HFFc6 (cell line): ENCODE measurements around the gene TUFT1. TPM values are rescaled to one million over a fixed set of nuclear protein-coding genes. Genes with fewer than 3 reads are reported as not detected.

ENCODE experiments used
- DNase-seq: peaks from one replicate; pipeline ENCODE4 v3.0.0-alpha.2; 2018
- H3K27ac Mint-ChIP-seq: 2 replicates; pipeline ENCODE4 v1.8.0; 2020; ENCODE audit warnings: mild to moderate bottlenecking, mixed read lengths
- H3K27me3 Mint-ChIP-seq: 2 replicates; pipeline ENCODE4 v1.8.0; 2021; ENCODE audit warnings: mild to moderate bottlenecking, moderate library complexity, mixed read lengths; ENCODE audit not compliant: insufficient read depth
- H3K36me3 Mint-ChIP-seq: 2 replicates; pipeline ENCODE4 v1.8.0; 2021; ENCODE audit warnings: low read depth, mixed read lengths
- H3K4me1 Mint-ChIP-seq: 2 replicates; pipeline ENCODE4 v1.8.0; 2020; ENCODE audit warnings: low read depth, mixed read lengths
- H3K4me3 Mint-ChIP-seq: 2 replicates; pipeline ENCODE4 v1.8.0; 2020; ENCODE audit warnings: mild to moderate bottlenecking, moderate library complexity, mixed read lengths
- H3K9me3 Mint-ChIP-seq: 2 replicates; pipeline ENCODE4 v1.8.0; 2020; ENCODE audit warnings: mild to moderate bottlenecking, mixed read lengths
- CTCF ChIP-seq: fragments of 200-600 bp; sonication (generic); IDR thresholded peaks from 2 replicates; pipeline ENCODE4 v1.5.0; 2021; ENCODE audit warnings: antibody characterized with exemption, mild to moderate bottlenecking
- total RNA-seq, 6 experiments: library from RNA; stranded (reverse); fragmentation: NEBNext Ultra II Directional; extraction: Animal tissue kit (Norgen Biotek cat#: 25700); gene quantifications; 2 replicates in 1 of 6; 3 replicates in 5 of 6; pipeline ENCODE4 v1.2.3, GENCODE V29; 2021

Gene TUFT1
- total RNA-seq, 6 experiments from 2014 or later, result 6.5 to 20.2 (median 7.3) TPM

- no peak overlapping the region for H3K27ac Mint-ChIP-seq
- peaks cover 15% of the 10 kb centered on the region for H3K27me3 Mint-ChIP-seq
- H3K36me3 Mint-ChIP-seq, result no peaks in the 10 kb centered on the region
- no peaks in the 10 kb centered on the region for H3K9me3 Mint-ChIP-seq
- H3K4me1 Mint-ChIP-seq, result peaks cover 19% of the 10 kb centered on the region
- H3K4me3 Mint-ChIP-seq, result no peak overlapping the region
- TF ChIP-seq CTCF, result no peak
- DNase-seq, result no peak
These were observed 16.8 kb upstream of the TUFT1 start for GRCh38 chr1:151523326-151523725.

GRCh38 chr1:151524736-151525135 lies 15.4 kb upstream of the TUFT1 start:
- no peak overlapping the region for H3K27ac Mint-ChIP-seq
- peaks cover 15% of the 10 kb centered on the region for H3K4me1 Mint-ChIP-seq
- H3K36me3 Mint-ChIP-seq, result no peaks in the 10 kb centered on the region
- no peak overlapping the region for H3K4me3 Mint-ChIP-seq
- peaks cover 24% of the 10 kb centered on the region for H3K27me3 Mint-ChIP-seq
- no peak for DNase-seq
- no peak for TF ChIP-seq CTCF
- no peaks in the 10 kb centered on the region for H3K9me3 Mint-ChIP-seq

GRCh38 chr1:151526735-151527525 lies 13.2 kb upstream of the TUFT1 start:
- H3K36me3 Mint-ChIP-seq, result no peaks in the 10 kb centered on the region
- no peak for TF ChIP-seq CTCF
- DNase-seq, result no peak
- peaks cover 26% of the 10 kb centered on the region for H3K27me3 Mint-ChIP-seq
- H3K9me3 Mint-ChIP-seq, result no peaks in the 10 kb centered on the region
- no peak overlapping the region for H3K4me3 Mint-ChIP-seq
- H3K27ac Mint-ChIP-seq, result no peak overlapping the region
- H3K4me1 Mint-ChIP-seq, result no peaks in the 10 kb centered on the region

- no peak for DNase-seq
- Mint-ChIP-seq H3K9me3 (no peaks in the 10 kb centered on the region), H3K27ac (no peak overlapping the region), H3K4me3 (no peak overlapping the region), H3K36me3 (no peaks in the 10 kb centered on the region), H3K27me3 (peaks cover 19% of the 10 kb centered on the region), H3K4me1 (no peaks in the 10 kb centered on the region)
- no peak for TF ChIP-seq CTCF
These were observed 10.9 kb upstream of the TUFT1 start for GRCh38 chr1:151529211-151529702.

- Mint-ChIP-seq H3K27ac (no peak overlapping the region), H3K4me1 (peaks cover 4% of the 10 kb centered on the region), H3K4me3 (no peak overlapping the region), H3K9me3 (no peaks in the 10 kb centered on the region), H3K27me3 (peaks cover 18% of the 10 kb centered on the region), H3K36me3 (no peaks in the 10 kb centered on the region)
- TF ChIP-seq CTCF, result no peak
- DNase-seq, result no peak
These were observed 10.3 kb upstream of the TUFT1 start for GRCh38 chr1:151529781-151530180.
